GM19438 (cell line): ENCODE data around the gene SULF2.
"Not testable (repeated sequence)": the region's sequence is repeated elsewhere in the genome, so short reads cannot be mapped to it uniquely, and the experiment has no call there.

Experiments
- ATAC-seq: cut with Tn5 transposase; IDR thresholded peaks from one replicate; pipeline ENCODE4 v1.9.1; 2021; ENCODE audit warnings: low read depth; ENCODE audit not compliant: unreplicated experiment

The SULF2 gene

GRCh38 chr20:47785311-47785853, at the start of gene SULF2:
Gene SULF2 (minus strand): TSS chr20:47785481. CDS start chr20:47757363, 28,118 bp downstream.
- ATAC-seq: no peak

- ATAC-seq: not testable (repeated sequence)
Measured at GRCh38 chr20:47831675-47832074, 46.4 kb upstream of the SULF2 start.

- not testable (repeated sequence) for ATAC-seq
Measured at GRCh38 chr20:47826716-47827115, 41.4 kb upstream of the SULF2 start.

GRCh38 chr20:47826006-47826405, 40.7 kb upstream of the SULF2 start:
- not testable (repeated sequence) for ATAC-seq

GRCh38 chr20:47825011-47825762, 39.9 kb upstream of the SULF2 start:
- ATAC-seq: no peak

- ATAC-seq: not testable (repeated sequence)
Measured at GRCh38 chr20:47823941-47824340, 38.7 kb upstream of the SULF2 start.

- no peak for ATAC-seq
Measured at GRCh38 chr20:47821481-47822100, 36.3 kb upstream of the SULF2 start.

GRCh38 chr20:47818996-47819609, 33.8 kb upstream of the SULF2 start:
- ATAC-seq: no peak

GRCh38 chr20:47818466-47818865, 33.2 kb upstream of the SULF2 start:
- ATAC-seq: no peak

GRCh38 chr20:47818016-47818415, 32.7 kb upstream of the SULF2 start:
- ATAC-seq: no peak

- ATAC-seq: no peak
Measured at GRCh38 chr20:47817573-47817972, 32.3 kb upstream of the SULF2 start.

GRCh38 chr20:47816487-47817451, 31.5 kb upstream of the SULF2 start:
- no peak for ATAC-seq

GRCh38 chr20:47815866-47816265, 30.6 kb upstream of the SULF2 start:
- no peak for ATAC-seq

- ATAC-seq: no peak
Measured at GRCh38 chr20:47815416-47815806, 30.1 kb upstream of the SULF2 start.

- no peak for ATAC-seq
Measured at GRCh38 chr20:47814632-47815415, 29.5 kb upstream of the SULF2 start.

- no peak for ATAC-seq
Measured at GRCh38 chr20:47810721-47811347, 25.6 kb upstream of the SULF2 start.

GRCh38 chr20:47810116-47810677, 24.9 kb upstream of the SULF2 start:
- no peak for ATAC-seq

- ATAC-seq: no peak
Measured at GRCh38 chr20:47809161-47809960, 24.1 kb upstream of the SULF2 start.
